Measurements from ENCODE around the gene DNAJB6.

- TF ChIP-seq ZNF232 (CRISPR knock-in tag; IDR thresholded peaks at IDR 0.05) (no peak), CTCF (IDR thresholded peaks at IDR 0.05) (no peak), FOXP1 (CRISPR knock-in tag; IDR thresholded peaks at IDR 0.05; ENCODE audit: borderline replicate concordance) (no peak), GRHL2 (CRISPR knock-in tag; IDR thresholded peaks at IDR 0.05; ENCODE audit: insufficient replicate concordance, severe bottlenecking) (no peak), ARID4B (CRISPR knock-in tag; IDR thresholded peaks at IDR 0.05; ENCODE audit: borderline replicate concordance) (no peak)
These were observed 60.4 kb downstream of the DNAJB6 start for GRCh38 chr7:157397036-157397720.

Measured in WTC11 (cell line).